Glutamatergic neuron (in vitro differentiated cells): ENCODE results near the gene ANXA5. TPM values are rescaled to one million over a fixed set of nuclear protein-coding genes. Genes with fewer than 3 reads are reported as not detected.

ENCODE experiments used
- DNase-seq: peaks from one replicate; pipeline ENCODE4 v3.0.0; 2022
- H3K27ac Mint-ChIP-seq: one replicate; pipeline ENCODE4 v1.8.0; 2020; ENCODE audit warnings: mild to moderate bottlenecking, mixed read lengths, inconsistent platforms; ENCODE audit not compliant: unreplicated experiment
- H3K27me3 Mint-ChIP-seq: one replicate; pipeline ENCODE4 v1.8.0; 2020; ENCODE audit warnings: mild to moderate bottlenecking, moderate library complexity, mixed read lengths, inconsistent platforms; ENCODE audit not compliant: unreplicated experiment
- H3K36me3 Mint-ChIP-seq: one replicate; pipeline ENCODE4 v1.8.0; 2020; ENCODE audit warnings: mild to moderate bottlenecking, mixed read lengths, inconsistent platforms; ENCODE audit not compliant: unreplicated experiment
- H3K4me1 Mint-ChIP-seq: one replicate; pipeline ENCODE4 v1.8.0; 2020; ENCODE audit warnings: mild to moderate bottlenecking, low read depth, mixed read lengths, inconsistent platforms; ENCODE audit not compliant: unreplicated experiment
- H3K4me3 Mint-ChIP-seq: one replicate; pipeline ENCODE4 v1.8.0; 2020; ENCODE audit warnings: mild to moderate bottlenecking, mixed read lengths, inconsistent platforms; ENCODE audit not compliant: unreplicated experiment
- H3K9me3 Mint-ChIP-seq: one replicate; pipeline ENCODE4 v1.8.0; 2020; ENCODE audit warnings: mild to moderate bottlenecking, moderate library complexity, mixed read lengths, inconsistent platforms; ENCODE audit not compliant: unreplicated experiment
- CTCF ChIP-seq: fragments of 200-600 bp; sonication (generic); IDR thresholded peaks from one replicate; pipeline ENCODE4 v1.5.0; 2021; ENCODE audit not compliant: partially characterized antibody, unreplicated experiment
- total RNA-seq: library from RNA; stranded (reverse); fragmentation: NEBNext Ultra II Directional; extraction: Animal tissue kit (Norgen Biotek cat#: 25700); gene quantifications from one replicate; pipeline ENCODE4 v1.2.1, GENCODE V29; 2021; ENCODE audit not compliant: unreplicated experiment

The ANXA5 gene
- total RNA-seq, 1 donor from 2014 or later = 250 TPM

DNA sequence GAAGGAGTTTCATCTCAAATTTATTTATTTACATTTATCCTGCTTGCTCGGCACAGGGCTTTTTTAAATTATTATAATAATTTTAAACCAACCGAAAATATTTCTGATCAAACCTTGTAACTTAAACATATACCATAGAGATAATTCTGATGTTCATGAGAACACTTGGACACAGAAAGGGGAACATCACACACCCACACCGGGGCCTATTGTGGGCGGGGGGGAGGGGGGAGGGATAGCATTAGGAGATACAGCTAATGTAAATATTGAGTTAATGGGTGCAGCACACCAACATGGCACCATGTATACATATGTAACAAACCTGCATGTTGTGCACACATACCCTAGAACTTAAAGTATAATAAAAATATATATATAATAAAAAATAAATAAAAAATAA lies 2.9 kb downstream of the ANXA5 start:
- TF ChIP-seq CTCF = no peak
- Mint-ChIP-seq H3K9me3 (peaks cover 10% of the 10 kb centered on the region), H3K36me3 (no peaks in the 10 kb centered on the region), H3K4me3 (no peak overlapping the region), H3K27ac (no peak overlapping the region), H3K4me1 (peaks cover 47% of the 10 kb centered on the region), H3K27me3 (peaks cover 4% of the 10 kb centered on the region)
- no peak for DNase-seq

DNA sequence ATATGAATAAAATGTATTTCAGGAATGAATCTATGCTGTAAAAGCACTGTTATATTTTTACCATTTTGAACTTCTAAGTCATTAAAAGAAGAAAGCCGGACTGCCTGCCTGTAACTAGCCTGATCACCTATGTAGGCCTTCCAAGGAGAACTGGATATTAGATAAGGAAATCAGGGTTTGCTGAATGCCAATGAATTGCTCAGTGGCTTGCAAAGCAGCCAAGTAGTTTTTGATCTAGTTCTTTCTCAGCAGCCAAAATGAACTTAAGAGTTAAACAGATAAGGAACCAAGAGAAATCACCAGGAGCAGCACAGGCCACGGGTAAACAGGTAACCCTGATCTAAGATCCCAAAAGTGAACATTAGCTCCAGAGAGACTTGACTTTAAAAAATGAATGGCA lies 3.3 kb downstream of the ANXA5 start:
- DNase-seq = no peak
- Mint-ChIP-seq H3K36me3 (no peaks in the 10 kb centered on the region), H3K27me3 (peaks cover 4% of the 10 kb centered on the region), H3K9me3 (peaks cover 10% of the 10 kb centered on the region), H3K4me1 (peaks cover 42% of the 10 kb centered on the region), H3K4me3 (no peak overlapping the region), H3K27ac (no peak overlapping the region)
- no peak for TF ChIP-seq CTCF

GRCh38 chr4:121692261-121692660 lies 4.5 kb downstream of the ANXA5 start:
- Mint-ChIP-seq H3K4me1 (peaks cover 35% of the 10 kb centered on the region), H3K27me3 (peaks cover 1% of the 10 kb centered on the region), H3K9me3 (peaks cover 6% of the 10 kb centered on the region), H3K27ac (peak overlapping the region; percentile 72), H3K4me3 (no peak overlapping the region), H3K36me3 (no peaks in the 10 kb centered on the region)
- no peak for DNase-seq
- TF ChIP-seq CTCF = no peak

DNA sequence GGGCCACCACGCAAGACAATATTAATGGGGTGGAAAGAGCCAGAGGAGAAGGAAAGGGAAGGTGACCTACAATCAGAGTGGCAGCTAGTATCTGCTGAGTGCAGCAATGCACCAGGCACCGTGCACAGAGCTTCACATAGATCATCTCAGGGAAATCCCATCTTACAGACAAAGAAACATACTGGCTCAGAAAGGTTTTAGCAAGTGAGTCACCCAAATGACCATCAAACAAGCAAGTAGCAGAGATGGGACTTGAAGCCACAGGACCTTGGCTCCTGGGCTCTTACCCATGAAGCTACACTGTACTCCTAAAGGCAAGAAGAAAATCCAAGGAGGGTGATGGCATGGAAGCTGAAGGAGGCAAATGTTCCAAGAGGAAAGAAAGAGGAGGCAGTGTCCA lies 6.8 kb downstream of the ANXA5 start:
- Mint-ChIP-seq H3K27ac (no peak overlapping the region), H3K4me3 (no peak overlapping the region), H3K4me1 (peaks cover 35% of the 10 kb centered on the region), H3K36me3 (no peaks in the 10 kb centered on the region), H3K9me3 (no peaks in the 10 kb centered on the region), H3K27me3 (peaks cover 1% of the 10 kb centered on the region)
- no peak for DNase-seq
- no peak for TF ChIP-seq CTCF

- H3K27me3 Mint-ChIP-seq = peaks cover 1% of the 10 kb centered on the region
- DNase-seq = no peak
- no peak for TF ChIP-seq CTCF
- H3K4me3 Mint-ChIP-seq = no peak overlapping the region
- peaks cover 32% of the 10 kb centered on the region for H3K4me1 Mint-ChIP-seq
- no peaks in the 10 kb centered on the region for H3K9me3 Mint-ChIP-seq
- no peak overlapping the region for H3K27ac Mint-ChIP-seq
- no peaks in the 10 kb centered on the region for H3K36me3 Mint-ChIP-seq
Observed at GRCh38 chr4:121688701-121689100, 8.1 kb downstream of the ANXA5 start.
